HepG2 (cell line): ENCODE measurements around the gene HSF4. TPM values are rescaled to one million over a fixed set of nuclear protein-coding genes. Genes with fewer than 3 reads are reported as not detected.

ENCODE experiments used
- ATAC-seq: fragments of 200-7000 bp; cut with Tn5 transposase; 3 replicates; pipeline ENCODE4 v1.9.1; 2020; ENCODE audit warnings: mild to moderate bottlenecking, moderate library complexity
- BruUV-seq: library from RNA; stranded (reverse); fragments of 400-500 nt; replicated peaks from 2 replicates; lab custom pipeline; 2021; lab: Mats Ljungman, UMichigan
- CTCF ChIA-PET: fragments of 300-600 bp; formaldehyde crosslinking; extraction: SDS; loops from one replicate; lab custom pipeline; 2021; ENCODE audit warnings: low total read pairs, inconsistent platforms, low intra/inter-chr PET ratio; lab: Yijun Ruan, JAX
- POLR2A ChIA-PET: fragments of 350-600 bp; sonication (Branson Sonifier 250); formaldehyde crosslinking; loops from one replicate; lab custom pipeline; 2020; ENCODE audit warnings: antibody characterized with exemption, inconsistent platforms; lab: Yijun Ruan, JAX
- DNase-seq: peaks from one replicate; pipeline ENCODE4 v3.0.0-alpha.2; 2015; ENCODE audit warnings: low spot score
- FAIRE-seq: peaks from 3 replicates; lab custom pipeline; 2011; peaks lifted over from hg19 to GRCh38; lab: Jason Lieb, UNC
- H2AFZ ChIP-seq: one replicate; pipeline ENCODE4 v1.6.1; 2011; ENCODE audit warnings: low read length, inconsistent platforms
- H3K27ac ChIP-seq: fragments of 300-600 bp; 3 replicates; pipeline ENCODE4 v1.8.0; 2011; ENCODE audit warnings: mixed run types, mild to moderate bottlenecking, mixed read lengths, low read length, inconsistent platforms; ENCODE audit not compliant: insufficient read depth; ENCODE audit errors: extremely low read length
- H3K27me3 ChIP-seq, 2 experiments: fragments of 200-600 bp in 1 of 2; 2 replicates in 1 of 2; 3 replicates in 1 of 2; pipeline versions ENCODE4 v1.6.0 to v1.8.0; 2011; ENCODE audit warnings: low read length in 2 of 2, mild to moderate bottlenecking in 2 of 2, moderate library complexity in 2 of 2, inconsistent platforms in 1 of 2; ENCODE audit not compliant: insufficient read depth in 2 of 2, control insufficient read depth in 1 of 2
- H3K36me3 ChIP-seq, 2 experiments: fragments of 200-600 bp in 1 of 2; replicated peaks in 1 of 2; 2 replicates in 1 of 2; 3 replicates in 1 of 2; pipeline versions ENCODE4 v1.5.1 to v1.8.0; 2011; ENCODE audit warnings: low read length in 2 of 2, inconsistent platforms in 1 of 2; ENCODE audit not compliant: insufficient read depth in 2 of 2, control insufficient read depth in 1 of 2
- H3K4me1 ChIP-seq: 2 replicates; pipeline ENCODE4 v1.5.1; 2012; ENCODE audit warnings: low read length, inconsistent platforms; ENCODE audit not compliant: insufficient read depth
- H3K4me2 ChIP-seq: 2 replicates; pipeline ENCODE4 v1.6.0; 2011; ENCODE audit warnings: low read depth, low read length, inconsistent platforms
- H3K4me3 ChIP-seq, 3 experiments: fragments of 200-600 bp in 1 of 3; sonication (generic), shearing (Covaris generic) in 1 of 3; replicated peaks in 1 of 3; 2 replicates each; pipeline ENCODE4 v1.5.1; 2011 to 2016; ENCODE audit warnings: low read length in 3 of 3, inconsistent platforms in 2 of 3, low read depth in 2 of 3, mild to moderate bottlenecking in 2 of 3, control low read depth in 1 of 3, mixed read lengths in 1 of 3; ENCODE audit not compliant: insufficient read depth in 1 of 3
- H3K79me2 ChIP-seq: one replicate; pipeline ENCODE4 v1.6.1; 2011; ENCODE audit warnings: low read length, inconsistent platforms; ENCODE audit not compliant: insufficient read depth
- H3K9ac ChIP-seq: 2 replicates; pipeline ENCODE4 v1.6.0; 2011; ENCODE audit warnings: mild to moderate bottlenecking, low read depth, low read length, inconsistent platforms; ENCODE audit not compliant: insufficient read depth
- H3K9me3 ChIP-seq: 2 replicates; pipeline ENCODE4 v1.5.1; 2012; ENCODE audit warnings: mild to moderate bottlenecking, low read length
- H4K20me1 ChIP-seq: 2 replicates; pipeline ENCODE4 v1.6.0; 2011; ENCODE audit warnings: inconsistent platforms, mild to moderate bottlenecking, low read length, moderate library complexity; ENCODE audit not compliant: insufficient read depth
- CHCHD3 ChIP-seq: sonication (generic); formaldehyde crosslinking; IDR thresholded peaks from 2 replicates; pipeline ENCODE4 v1.8.0; 2022; ENCODE audit warnings: mild to moderate bottlenecking, missing genetic modification reagents, moderate library complexity
- FOSL2 ChIP-seq: sonication (generic); formaldehyde crosslinking; IDR thresholded peaks from 2 replicates; pipeline ENCODE4 v1.4.0; 2020; ENCODE audit warnings: missing genetic modification reagents
- RBAK ChIP-seq: sonication (generic); formaldehyde crosslinking; IDR thresholded peaks from 2 replicates; pipeline ENCODE4 v1.5.1; 2020; ENCODE audit warnings: mild to moderate bottlenecking, missing genetic modification reagents
- ZNF121 ChIP-seq: sonication (generic); formaldehyde crosslinking; IDR thresholded peaks from 2 replicates; pipeline ENCODE4 v1.5.0; 2020; ENCODE audit warnings: mild to moderate bottlenecking, missing genetic modification reagents
- ZNF17 ChIP-seq: sonication (generic); formaldehyde crosslinking; IDR thresholded peaks from 2 replicates; pipeline ENCODE4 v1.5.0; 2020; ENCODE audit warnings: mild to moderate bottlenecking, missing genetic modification reagents
- WGBS: methylation state at CpG from one replicate; pipeline ENCODE4 v1.1.6; 2017; ENCODE audit warnings: low lambda C conversion rate; 5-methylcytosine and 5-hydroxymethylcytosine counted together
- in situ Hi-C: cut with HindIII; loops from 2 replicates; pipeline ENCODE4 v1.10.0; 2017; ENCODE audit warnings: low pct_unique_long_range_greater_than_20kb; ENCODE audit not compliant: extremely low pct_ligation_motif_present
- intact Hi-C: fragments of 100-400 bp; cut with micrococcal nuclease; formaldehyde crosslinking; loops from one replicate; pipeline ENCODE4 v1.10.0; 2022; ENCODE audit not compliant: unreplicated experiment
- polyA plus RNA-seq, 8 experiments: library from polyadenylated mRNA; depleted of rRNA in 3 of 8; stranded (reverse) in 7 of 8; unstranded in 1 of 8; fragments of >200 nt; fragmentation: Illumina TruSeq in 4 of 8; extraction: Trizol in 4 of 8; gene quantifications; 2 replicates each; pipeline versions ENCODE4 v1.2.1 to v1.2.3, GENCODE V29; 2011 to 2016; ENCODE audit warnings: low read depth in 4 of 8, missing spikeins in 1 of 8, mixed read lengths in 1 of 8; ENCODE audit not compliant: insufficient read depth in 1 of 8
- total RNA-seq, 5 experiments: library from RNA; depleted of rRNA; stranded (reverse); fragments of >200 nt; fragmentation: Illumina TruSeq; extraction: Trizol; gene quantifications; 2 replicates each; pipeline ENCODE4 v1.2.3, GENCODE V29; 2016; ENCODE audit warnings: low read depth in 1 of 5
- TF ChIP-seq, protein P1 (sequence below): sonication (generic); formaldehyde crosslinking; IDR thresholded peaks from 2 replicates; pipeline ENCODE4 v1.4.0; 2020; ENCODE audit warnings: mild to moderate bottlenecking, missing genetic modification reagents, borderline replicate concordance

The HSF4 gene
- total and polyA plus RNA-seq, 2 of the 13 experiments (the other 11 are each of a cell fraction or from before 2014, with no cell fraction given): 3.5 to 16.9 TPM

DNA sequence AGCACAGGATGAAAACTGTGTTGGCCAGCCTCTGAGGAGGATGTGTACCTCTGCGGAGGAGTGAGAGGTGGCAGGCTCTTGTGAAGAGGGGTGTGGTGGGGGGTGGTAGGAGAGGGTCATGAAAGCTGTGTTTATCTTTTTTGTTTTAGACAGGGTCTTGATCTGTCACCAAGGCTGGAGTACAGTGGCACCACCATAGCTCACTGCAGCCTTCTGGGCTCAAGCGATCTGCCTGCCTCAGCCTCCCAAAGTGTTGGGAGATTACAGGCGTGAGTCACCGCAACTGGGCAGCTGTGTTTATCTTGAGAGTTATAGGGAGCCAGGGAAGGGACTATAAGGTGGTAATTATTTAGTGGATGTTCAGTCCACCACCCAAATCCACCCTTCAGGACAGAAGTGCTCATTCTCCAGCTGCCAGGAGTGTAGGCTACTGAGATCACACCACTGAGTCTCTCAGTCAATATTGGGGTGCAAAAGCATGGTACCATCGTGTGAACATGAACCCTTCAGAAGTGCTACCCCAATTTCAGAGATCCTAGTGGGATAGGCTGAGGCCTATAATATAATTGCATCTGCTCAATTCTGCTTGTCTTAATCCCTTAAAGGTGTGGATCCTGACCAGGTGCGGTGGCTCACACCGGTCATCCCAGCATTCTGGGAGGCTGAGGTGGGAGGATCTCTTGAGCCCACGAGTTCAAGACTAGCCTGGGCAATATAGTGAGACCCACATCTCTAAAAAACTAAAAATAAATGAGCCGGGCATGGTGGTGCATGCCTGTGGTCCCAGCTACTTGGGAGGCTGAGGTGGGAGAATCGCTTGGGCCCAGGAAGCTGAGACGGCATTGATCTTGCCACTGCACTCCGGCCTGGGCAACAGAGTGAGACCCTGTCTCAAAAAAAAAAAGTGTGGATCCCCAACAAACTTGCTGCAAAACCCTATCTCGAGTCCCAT lies 26.2 kb downstream of the HSF4 start:
- FAIRE-seq: no peak
- Histone ChIP-seq H4K20me1 (no peaks in the 10 kb centered on the region; the same call in 1 of the 2 replicates), H3K4me2 (peak overlapping the region; percentile 97), H2AFZ (no peak overlapping the region), H3K4me3 (no peak overlapping the region), H3K27me3 (peaks cover 7 to 16% of the 10 kb centered on the region in 2 experiments; a peak in 2 of 5 replicates), H3K79me2 (peaks cover 21% of the 10 kb centered on the region), H3K9ac (no peak overlapping the region), H3K36me3 (peaks cover 13 to 22% of the 10 kb centered on the region in 2 experiments), H3K4me1 (peaks cover 52% of the 10 kb centered on the region), H3K9me3 (no peaks in the 10 kb centered on the region), H3K27ac (no peak overlapping the region)
- CTCF ChIA-PET: no interaction called here
- no peak for ATAC-seq
- in situ Hi-C loops: no loop called here
- TF ChIP-seq ZNF121 (CRISPR knock-in tag) (peak; percentile 53; the same call in 1 of the 2 replicates), ZNF17 (0 out of 2 replicates have a peak, but pooled peaks have one; percentile 53), FOSL2 (CRISPR knock-in tag) (peak; percentile 53), RBAK (no peak), CHCHD3 (CRISPR knock-in tag) (no peak)
- TF ChIP-seq, protein P1, sequence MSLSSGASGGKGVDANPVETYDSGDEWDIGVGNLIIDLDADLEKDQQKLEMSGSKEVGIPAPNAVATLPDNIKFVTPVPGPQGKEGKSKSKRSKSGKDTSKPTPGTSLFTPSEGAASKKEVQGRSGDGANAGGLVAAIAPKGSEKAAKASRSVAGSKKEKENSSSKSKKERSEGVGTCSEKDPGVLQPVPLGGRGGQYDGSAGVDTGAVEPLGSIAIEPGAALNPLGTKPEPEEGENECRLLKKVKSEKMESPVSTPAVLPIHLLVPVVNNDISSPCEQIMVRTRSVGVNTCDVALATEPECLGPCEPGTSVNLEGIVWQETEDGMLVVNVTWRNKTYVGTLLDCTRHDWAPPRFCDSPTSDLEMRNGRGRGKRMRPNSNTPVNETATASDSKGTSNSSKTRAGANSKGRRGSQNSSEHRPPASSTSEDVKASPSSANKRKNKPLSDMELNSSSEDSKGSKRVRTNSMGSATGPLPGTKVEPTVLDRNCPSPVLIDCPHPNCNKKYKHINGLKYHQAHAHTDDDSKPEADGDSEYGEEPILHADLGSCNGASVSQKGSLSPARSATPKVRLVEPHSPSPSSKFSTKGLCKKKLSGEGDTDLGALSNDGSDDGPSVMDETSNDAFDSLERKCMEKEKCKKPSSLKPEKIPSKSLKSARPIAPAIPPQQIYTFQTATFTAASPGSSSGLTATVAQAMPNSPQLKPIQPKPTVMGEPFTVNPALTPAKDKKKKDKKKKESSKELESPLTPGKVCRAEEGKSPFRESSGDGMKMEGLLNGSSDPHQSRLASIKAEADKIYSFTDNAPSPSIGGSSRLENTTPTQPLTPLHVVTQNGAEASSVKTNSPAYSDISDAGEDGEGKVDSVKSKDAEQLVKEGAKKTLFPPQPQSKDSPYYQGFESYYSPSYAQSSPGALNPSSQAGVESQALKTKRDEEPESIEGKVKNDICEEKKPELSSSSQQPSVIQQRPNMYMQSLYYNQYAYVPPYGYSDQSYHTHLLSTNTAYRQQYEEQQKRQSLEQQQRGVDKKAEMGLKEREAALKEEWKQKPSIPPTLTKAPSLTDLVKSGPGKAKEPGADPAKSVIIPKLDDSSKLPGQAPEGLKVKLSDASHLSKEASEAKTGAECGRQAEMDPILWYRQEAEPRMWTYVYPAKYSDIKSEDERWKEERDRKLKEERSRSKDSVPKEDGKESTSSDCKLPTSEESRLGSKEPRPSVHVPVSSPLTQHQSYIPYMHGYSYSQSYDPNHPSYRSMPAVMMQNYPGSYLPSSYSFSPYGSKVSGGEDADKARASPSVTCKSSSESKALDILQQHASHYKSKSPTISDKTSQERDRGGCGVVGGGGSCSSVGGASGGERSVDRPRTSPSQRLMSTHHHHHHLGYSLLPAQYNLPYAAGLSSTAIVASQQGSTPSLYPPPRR (CRISPR knock-in tag): no peak
- intact Hi-C loops: no loop called here
- no peak for DNase-seq
- no TSS peak for BruUV-seq
- WGBS: 40% methylated on average over 12 of the region's 13 CpGs
- POLR2A ChIA-PET: interaction anchor here (1.0 kb wide), 1 partner anchor 20 kb away, joined by 4 read pairs; the partner anchor contains the start of gene NOL3
